OCI-M1 (cell line): Measurements from ENCODE around the gene FGD5.
"Not testable (repeated sequence)": the region's sequence is repeated elsewhere in the genome, so short reads cannot be mapped to it uniquely, and the experiment has no call there.

Source experiments
- DNase-seq: peaks from one replicate; lab custom pipeline; 2025; lab: John Stamatoyannopoulos, UW

The FGD5 gene

DNA sequence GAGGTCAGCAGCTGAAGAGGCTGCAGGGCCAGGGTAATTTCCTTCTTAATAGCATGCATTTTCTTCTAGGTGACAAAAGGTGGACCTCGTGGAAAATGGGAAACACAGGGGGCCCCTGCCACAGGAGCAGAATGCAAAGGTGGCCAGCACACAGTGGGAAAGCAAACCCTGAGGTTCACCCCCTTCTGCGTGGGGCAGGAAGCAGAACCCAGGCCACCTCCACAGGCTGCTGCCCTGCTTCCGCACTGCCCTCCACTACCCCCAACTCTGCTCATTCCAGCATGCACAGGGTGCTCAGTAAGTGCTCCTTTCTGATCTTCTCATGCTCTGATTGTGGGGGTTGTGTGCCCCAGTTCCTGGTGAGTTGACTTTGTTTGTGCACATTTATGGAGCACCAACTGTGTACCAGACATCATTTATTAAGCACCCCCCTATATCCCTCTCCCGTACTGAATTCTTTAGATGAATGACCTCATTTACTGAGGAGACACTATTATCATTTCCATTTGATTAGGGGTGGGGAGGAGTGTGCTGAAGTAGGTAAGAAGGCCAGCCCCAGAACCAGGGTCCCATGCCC lies 12.7 kb upstream of the FGD5 start:
- no peak for DNase-seq

DNA sequence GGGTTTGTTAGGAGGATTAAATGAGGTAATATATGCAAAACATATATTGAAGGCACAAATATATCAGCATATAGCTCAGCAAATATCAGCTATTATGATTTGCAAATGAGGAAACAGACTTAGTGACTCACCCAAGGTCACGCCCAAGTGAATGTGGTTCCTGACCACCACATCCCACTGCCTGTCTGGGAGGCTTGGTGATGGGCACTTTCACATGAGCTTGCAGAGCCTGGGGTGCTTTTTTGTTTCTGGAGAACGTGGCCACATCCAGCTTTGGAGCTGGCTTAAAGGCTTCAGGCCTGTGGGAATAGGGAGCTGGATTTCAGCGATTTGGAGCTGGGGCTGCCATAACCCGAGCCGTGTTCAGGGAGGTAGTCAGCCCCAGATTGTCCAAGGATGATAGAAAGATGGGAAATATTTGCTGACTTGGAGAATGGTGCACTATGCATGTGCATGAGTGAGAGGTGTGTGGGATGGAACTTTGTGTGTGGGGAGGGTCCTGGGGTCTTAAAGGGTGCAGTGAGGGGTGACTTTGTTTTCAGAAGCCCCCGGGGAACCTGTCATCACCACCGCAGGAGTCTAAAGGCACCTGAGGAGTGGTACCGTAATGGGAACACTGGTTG lies 12.0 kb upstream of the FGD5 start:
- peak; percentile 64 for DNase-seq

DNA sequence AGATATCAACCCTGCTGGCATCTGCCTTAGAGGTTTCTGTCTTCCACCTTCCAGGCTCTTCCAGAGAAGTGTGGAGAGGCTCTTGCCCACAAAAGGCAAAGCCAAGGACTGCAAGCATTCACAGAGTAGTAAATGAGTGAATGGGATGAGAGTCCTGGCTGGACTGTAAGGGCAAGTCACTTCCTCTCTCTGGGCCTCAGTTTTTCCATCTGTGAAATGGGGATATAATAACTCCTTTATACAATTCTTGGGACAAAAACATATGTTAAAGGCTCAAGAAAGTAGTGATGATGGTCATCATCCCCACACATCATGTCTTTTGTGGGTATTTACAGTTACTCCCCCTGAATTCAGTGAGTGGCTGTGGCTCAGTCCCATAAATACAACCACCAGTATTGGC lies 10.7 kb upstream of the FGD5 start:
- DNase-seq = no peak

GRCh38 chr3:14808502-14809266 lies 10.1 kb upstream of the FGD5 start:
- no peak for DNase-seq

- not testable (repeated sequence) for DNase-seq
Observed at GRCh38 chr3:14809611-14810010, 9.2 kb upstream of the FGD5 start.

GRCh38 chr3:14810070-14810791 lies 8.5 kb upstream of the FGD5 start:
- DNase-seq = no peak

DNA sequence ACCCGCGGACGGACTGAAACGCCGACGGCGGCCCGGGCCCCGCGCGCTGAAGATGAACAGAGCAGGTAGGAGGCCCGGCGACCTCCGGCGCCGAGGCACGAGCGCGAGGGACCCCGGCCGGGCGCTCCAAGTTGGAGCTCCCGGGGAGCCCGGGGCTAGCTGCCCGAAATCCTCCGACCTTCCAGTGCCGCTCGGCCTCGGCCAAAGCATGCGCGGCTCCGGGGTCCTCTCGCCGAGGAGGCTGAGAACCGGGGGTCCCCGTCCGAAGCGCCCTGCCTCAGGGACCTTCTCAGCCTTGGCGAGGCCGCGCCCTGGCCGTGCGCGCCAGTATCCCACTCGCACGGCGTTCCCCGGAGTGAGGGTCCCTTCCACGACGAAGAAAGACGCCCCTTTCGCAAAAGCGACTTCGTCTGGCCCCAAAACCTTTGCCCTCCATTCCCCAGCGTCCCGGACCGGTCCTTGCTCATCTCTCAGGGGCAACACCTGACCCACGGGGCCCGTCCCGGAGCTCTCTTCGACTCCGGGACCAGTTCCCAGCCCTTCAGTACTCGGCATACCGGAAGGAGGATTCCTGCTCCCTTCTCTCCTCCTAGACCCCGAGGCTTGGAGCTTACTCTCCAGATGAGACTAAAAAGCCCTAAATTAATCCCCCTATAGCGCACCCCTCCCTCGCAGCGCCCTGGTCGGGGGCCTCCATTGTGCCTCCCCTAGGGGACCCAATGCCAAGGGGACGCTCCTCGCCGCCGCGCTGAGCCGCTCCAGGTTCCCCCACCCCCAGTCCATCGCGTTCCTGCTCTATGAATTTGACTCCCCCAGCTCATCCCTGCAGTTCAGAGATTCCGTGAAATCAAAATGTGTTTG lies 7.7 kb upstream of the FGD5 start:
- DNase-seq = no peak

DNA sequence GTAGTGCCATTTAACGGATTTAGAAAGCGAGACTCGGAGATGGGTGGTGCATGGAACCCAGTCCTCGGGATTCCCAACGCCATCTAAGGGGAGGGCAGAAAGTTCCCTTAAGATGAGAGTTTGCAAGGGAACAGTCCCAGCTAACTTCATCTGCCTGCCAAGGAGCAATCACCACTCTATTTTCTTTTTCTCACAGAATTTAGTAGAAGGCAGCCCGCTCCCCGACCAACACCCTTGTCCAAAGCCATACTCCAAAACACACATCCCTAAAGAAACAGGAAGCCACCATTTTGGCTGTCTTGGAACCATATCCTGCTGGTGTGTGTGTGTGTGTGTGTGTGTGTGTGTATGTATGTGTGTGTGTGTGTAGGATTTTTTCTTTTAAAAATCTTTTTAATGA lies 7.1 kb upstream of the FGD5 start:
- DNase-seq = no peak

DNA sequence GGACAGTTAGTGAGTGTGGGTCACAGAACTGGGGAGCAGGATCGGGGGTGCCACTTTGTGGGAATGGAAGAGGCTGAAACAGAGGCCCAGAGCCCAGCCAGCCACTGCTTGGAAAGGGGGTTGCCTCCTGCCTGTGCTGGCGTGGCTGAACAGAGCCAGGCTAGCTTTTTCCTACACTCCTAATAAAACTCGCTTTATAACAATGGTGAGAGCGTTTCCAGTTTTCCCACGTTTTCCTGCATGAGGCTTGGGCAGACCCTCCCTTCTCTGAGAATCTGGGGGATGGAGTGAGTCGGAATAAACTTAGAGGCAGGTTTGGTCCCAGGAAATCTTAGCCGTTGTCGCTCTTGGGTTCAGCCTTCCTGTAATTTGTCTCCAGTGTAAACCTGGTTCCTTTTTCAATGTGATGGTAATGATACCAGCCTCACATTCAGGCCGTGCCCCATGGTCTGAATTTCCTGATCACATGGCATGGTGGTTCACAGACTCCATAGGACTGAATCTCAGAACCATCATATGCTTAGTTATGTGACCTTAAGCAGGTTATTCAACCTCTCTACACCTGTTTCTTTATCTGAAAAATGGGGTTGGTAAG lies 6.5 kb upstream of the FGD5 start:
- DNase-seq = no peak

DNA sequence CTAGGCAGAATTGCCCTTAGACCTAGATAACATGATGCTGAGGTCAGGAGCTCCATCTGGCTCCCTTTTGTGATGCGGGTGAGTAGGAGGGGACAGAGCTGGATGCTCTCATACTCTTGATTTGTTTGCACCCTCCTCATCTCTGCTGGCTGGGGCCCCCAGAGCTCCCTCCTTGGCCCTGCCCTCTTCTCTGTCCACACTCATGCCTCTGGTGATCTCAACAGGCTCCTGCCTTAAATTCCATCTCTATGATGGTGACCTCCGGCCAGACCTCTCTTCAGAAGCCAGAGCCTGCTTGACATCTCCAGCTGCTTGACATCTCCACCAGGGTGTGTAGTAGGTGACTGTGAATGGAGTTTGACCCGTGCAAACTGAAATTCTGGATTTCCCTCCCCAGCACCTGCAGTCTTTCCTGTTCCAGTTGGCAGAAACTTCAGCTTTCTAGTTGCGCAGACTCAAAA lies 4.3 kb upstream of the FGD5 start:
- no peak for DNase-seq

DNA sequence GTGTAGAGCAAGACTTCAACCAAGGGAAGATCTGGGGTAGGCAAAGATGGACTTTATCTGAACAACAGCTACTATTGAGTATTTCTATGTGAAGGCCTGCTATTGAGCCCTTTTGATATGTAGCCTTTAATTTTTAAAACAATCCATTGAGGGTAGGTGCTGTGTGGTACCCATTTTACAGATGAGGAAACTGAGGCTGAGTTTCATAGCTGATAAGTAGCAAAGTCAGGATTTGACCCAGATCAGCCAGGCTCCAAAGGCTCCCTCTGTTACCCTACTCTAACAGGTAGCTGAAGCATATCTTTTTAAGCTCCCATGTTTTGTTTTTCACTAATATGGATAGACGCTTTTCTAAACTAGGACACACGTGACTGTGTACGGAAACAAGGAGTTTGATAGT lies 2.4 kb upstream of the FGD5 start:
- no peak for DNase-seq

DNA sequence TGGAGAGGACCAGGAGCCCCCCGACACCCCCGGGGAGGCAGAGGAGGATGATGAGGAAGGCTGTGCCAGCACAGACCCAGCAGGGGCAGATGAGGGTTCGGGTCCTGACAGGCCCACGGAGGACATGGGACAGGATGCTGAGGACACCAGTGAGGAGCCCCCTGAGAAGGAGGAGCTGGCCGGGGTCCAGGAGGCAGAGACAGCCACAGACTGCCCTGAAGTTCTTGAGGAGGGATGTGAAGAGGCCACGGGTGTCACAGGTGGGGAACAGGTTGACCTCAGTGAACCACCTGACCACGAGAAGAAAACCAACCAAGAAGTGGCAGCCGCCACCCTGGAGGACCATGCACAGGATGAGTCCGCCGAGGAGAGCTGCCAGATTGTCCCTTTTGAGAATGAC lies 909 bp downstream of the FGD5 start:
- no peak for DNase-seq

DNA sequence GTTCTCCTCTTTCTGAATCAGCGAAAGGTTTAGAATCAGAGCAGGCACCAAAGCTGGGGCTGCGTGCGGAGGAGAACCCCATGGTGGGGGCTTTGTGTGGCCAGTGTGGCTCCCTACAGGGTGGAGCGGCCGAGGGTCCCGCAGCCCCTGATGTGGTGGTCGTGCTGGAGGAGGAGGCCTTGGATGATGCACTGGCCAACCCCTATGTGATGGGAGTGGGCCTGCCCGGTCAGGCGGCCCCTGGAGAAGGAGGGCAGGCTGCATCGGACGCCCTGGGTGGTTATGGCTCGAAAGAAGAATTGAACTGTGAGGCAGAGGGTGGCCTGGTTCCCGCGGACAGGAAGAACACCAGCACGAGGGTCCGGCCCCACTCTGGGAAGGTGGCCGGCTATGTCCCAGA lies 1.4 kb downstream of the FGD5 start:
- DNase-seq = no peak

DNA sequence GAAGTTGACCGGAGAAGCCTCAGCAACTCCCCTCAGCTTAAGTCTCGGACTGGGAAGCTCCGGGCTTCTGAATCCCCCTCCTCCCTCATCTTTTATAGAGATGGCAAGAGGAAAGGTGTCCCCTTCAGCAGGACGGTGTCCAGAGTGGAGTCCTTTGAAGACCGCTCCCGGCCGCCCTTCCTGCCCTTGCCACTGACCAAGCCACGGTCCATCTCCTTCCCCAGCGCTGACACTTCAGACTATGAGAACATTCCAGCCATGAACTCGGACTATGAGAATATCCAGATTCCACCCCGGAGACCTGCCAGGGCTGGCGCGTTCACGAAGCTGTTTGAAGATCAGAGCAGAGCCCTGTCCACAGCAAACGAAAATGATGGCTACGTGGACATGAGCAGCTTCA lies 2.4 kb downstream of the FGD5 start:
- DNase-seq = no peak

GRCh38 chr3:14822134-14822533 lies 3.4 kb downstream of the FGD5 start:
- DNase-seq = no peak

DNA sequence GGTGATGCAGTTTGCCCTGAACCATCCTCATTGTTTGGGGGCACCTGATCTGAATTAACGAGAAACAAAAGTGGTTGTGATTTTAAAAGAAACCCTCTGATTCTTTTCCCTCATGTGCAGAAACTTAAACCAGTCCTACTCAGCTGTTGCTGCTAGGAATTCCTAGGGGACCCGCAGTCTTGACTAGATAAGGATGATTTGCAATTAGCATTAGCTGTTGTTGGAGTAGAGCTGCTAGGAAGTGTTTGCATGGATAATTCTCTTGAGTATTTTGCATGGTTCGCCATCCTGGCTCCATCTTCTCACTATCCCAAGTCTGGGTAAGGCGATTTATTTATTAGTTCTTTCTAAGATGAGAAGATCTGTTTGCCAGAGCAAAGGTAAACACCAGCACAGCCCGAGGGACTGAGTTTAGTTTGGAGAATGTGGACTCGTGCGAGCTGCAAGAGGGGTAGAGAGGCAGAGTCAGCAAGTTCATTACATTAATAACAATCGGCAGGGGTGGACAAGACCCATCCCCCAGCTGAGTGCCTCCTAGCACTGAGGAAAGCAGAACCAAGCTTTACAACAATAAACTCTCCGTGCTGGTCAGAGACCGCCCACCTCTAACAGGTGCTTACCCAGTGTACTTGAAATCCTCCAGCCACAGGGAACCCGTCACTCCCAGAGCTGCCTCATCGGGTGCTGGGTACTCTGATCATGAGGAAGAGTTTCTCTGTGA lies 4.1 kb downstream of the FGD5 start:
- no peak for DNase-seq

DNA sequence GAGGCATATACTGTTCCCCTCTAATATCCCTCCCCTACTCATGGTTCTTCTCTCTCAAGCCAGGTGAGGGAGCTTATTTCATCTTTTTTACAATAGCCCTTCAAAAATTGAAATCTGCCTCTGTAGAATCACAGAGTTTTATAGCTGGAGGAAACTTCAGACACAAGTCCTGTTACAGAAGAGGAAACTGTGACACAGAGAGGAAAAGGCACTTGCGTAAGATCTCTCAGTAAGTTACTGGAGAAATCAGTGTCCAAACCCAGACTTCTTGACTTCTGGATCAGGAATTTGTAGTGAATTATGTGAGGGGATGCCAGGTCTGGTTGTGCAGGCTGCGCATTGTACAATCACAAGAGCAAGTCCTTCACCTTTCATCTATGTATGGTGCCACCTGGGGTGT lies 4.6 kb downstream of the FGD5 start:
- DNase-seq = no peak

- DNase-seq = no peak
Observed at GRCh38 chr3:14823910-14824629, 5.3 kb downstream of the FGD5 start.

DNA sequence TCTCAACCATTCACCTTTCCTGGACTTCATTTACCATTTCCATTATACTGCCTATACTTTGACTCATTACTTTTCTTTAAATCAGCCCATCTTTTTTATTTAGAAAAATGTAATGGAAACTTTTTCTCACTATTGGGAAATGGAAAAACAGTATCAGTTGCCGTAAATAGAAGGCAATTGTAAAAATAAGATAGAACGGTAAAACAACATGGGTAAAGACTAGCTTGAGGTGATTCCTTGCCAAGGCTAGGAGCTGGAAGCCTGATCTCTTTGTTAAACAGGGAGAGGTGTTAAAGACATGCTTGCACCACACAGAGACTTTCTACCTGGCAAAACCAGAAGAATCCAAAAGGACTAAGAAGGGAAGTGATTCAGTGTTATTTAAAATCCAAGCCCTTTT lies 5.9 kb downstream of the FGD5 start:
- DNase-seq = no peak

DNA sequence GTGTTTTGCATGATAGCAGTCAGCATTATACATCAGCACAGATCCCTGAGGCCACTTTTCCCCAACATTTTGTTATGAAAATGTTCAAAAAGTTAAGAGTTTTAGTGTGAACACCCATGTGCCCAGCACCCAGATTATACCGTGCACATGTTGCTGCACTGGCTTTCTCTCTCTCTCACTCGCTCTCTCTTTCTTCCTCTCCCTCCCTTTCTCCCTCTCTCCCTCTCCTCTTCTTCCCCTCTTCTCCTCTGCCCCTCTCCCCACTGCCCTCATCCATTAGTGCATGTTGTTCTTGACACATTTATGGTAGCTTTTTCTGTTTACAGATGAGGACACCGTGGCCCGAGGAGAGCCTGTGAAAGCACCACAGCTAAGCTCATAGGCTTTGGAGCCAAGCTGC lies 7.3 kb downstream of the FGD5 start:
- no peak for DNase-seq
